ENCODE results near the gene ERICH2.

The ERICH2 gene

DNA sequence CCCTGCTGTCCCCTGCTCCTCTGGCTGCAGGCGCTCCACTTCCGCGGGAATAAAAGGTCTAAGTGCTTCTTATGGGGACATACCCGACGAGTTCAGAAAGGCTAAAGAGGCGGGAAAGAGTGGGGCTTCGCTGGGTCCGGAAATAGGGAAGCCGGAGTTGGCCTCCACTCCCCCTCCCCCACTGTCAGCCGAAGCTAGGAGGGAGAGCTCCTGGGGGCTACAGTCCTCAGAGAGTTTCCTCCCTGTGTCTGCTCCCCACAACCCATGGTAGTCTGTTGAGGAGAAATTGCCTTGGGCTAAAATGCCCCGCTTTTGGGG lies 53.7 kb downstream of the ERICH2 start:
- H3K27me3 ChIP-seq (replicated peaks; ENCODE audit: insufficient read depth, low read length) = peaks cover 54% of the 10 kb centered on the region
- H3K79me2 ChIP-seq (ENCODE audit: low read length) = no peaks in the 10 kb centered on the region
- no peaks in the 10 kb centered on the region for H3K9me2 ChIP-seq (replicated peaks; ENCODE audit: insufficient read depth, low read length)
- peaks cover 11% of the 10 kb centered on the region for H3K4me1 ChIP-seq (ENCODE audit: low read length)
- no peaks in the 10 kb centered on the region for H4K20me1 ChIP-seq (ENCODE audit: insufficient read depth, low read length)
- no peak overlapping the region for H3K4me3 ChIP-seq (ENCODE audit: low read length)
- no peaks in the 10 kb centered on the region for H3K36me3 ChIP-seq (replicated peaks; ENCODE audit: insufficient read depth, low read length)
- no peak overlapping the region for H2AFZ ChIP-seq (ENCODE audit: low read length)
- no peaks in the 10 kb centered on the region for H3K9me3 ChIP-seq (replicated peaks; ENCODE audit: insufficient read depth, low read length)
- TF ChIP-seq EZH2 (optimal IDR thresholded peaks at IDR 0.05; ENCODE audit: low read depth, low read length) (no peak), EZH2phosphoT487 (IDR thresholded peaks at IDR 0.05; ENCODE audit: low read length) (no peak)
- TF ChIP-seq, protein P1, sequence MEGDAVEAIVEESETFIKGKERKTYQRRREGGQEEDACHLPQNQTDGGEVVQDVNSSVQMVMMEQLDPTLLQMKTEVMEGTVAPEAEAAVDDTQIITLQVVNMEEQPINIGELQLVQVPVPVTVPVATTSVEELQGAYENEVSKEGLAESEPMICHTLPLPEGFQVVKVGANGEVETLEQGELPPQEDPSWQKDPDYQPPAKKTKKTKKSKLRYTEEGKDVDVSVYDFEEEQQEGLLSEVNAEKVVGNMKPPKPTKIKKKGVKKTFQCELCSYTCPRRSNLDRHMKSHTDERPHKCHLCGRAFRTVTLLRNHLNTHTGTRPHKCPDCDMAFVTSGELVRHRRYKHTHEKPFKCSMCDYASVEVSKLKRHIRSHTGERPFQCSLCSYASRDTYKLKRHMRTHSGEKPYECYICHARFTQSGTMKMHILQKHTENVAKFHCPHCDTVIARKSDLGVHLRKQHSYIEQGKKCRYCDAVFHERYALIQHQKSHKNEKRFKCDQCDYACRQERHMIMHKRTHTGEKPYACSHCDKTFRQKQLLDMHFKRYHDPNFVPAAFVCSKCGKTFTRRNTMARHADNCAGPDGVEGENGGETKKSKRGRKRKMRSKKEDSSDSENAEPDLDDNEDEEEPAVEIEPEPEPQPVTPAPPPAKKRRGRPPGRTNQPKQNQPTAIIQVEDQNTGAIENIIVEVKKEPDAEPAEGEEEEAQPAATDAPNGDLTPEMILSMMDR (IDR thresholded peaks at IDR 0.05; ENCODE audit: low read length) = no peak
- no peak for DNase-seq
- no peak overlapping the region for H3K4me2 ChIP-seq (ENCODE audit: low read depth, low read length)
- no peak overlapping the region for H3K9ac ChIP-seq (ENCODE audit: low read length)
- no peaks in the 10 kb centered on the region for H3F3A ChIP-seq (ENCODE audit: insufficient read depth, low read length)
- H3K27ac ChIP-seq (ENCODE audit: low read length) = no peak overlapping the region

DNA sequence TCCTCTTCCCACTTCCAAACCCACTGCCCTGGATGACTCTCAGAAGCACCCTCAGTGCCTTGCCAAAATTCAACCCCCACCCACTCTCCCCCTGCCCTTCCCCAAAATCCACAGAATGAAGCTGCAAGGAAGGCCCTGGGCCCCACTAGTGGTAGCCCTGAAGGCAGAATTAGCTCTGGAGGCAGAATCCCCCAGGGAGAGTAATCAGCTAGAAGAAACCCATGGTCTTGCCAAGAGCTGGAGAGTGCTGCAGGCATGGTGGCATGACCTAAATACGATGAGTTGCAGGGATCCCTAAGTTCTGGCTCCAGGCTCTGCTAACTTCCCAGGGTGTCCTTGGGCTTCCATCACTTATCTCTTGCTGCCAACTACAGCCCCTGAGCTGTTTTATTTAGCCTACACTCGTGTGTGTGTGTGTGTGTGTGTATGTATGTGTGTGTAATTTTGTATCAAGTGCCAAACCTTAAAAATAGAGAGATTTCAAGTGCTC lies 54.4 kb downstream of the ERICH2 start:
- TF ChIP-seq EZH2 (optimal IDR thresholded peaks at IDR 0.05; ENCODE audit: low read depth, low read length) = no peak
- TF ChIP-seq, protein P1 (IDR thresholded peaks at IDR 0.05; ENCODE audit: low read length) = no peak
- TF ChIP-seq EZH2phosphoT487 (IDR thresholded peaks at IDR 0.05; ENCODE audit: low read length) = no peak
- no peak for DNase-seq
- no peak overlapping the region for H3K4me2 ChIP-seq (ENCODE audit: low read depth, low read length)
- H2AFZ ChIP-seq (ENCODE audit: low read length) = no peak overlapping the region
- H3K79me2 ChIP-seq (ENCODE audit: low read length) = no peaks in the 10 kb centered on the region
- H4K20me1 ChIP-seq (ENCODE audit: insufficient read depth, low read length) = no peaks in the 10 kb centered on the region
- H3K9me3 ChIP-seq (replicated peaks; ENCODE audit: insufficient read depth, low read length) = no peaks in the 10 kb centered on the region
- H3K36me3 ChIP-seq (replicated peaks; ENCODE audit: insufficient read depth, low read length) = no peaks in the 10 kb centered on the region
- H3K9ac ChIP-seq (ENCODE audit: low read length) = no peak overlapping the region
- no peak overlapping the region for H3K4me3 ChIP-seq (ENCODE audit: low read length)
- H3K9me2 ChIP-seq (replicated peaks; ENCODE audit: insufficient read depth, low read length) = no peaks in the 10 kb centered on the region
- peaks cover 11% of the 10 kb centered on the region for H3K4me1 ChIP-seq (ENCODE audit: low read length)
- H3K27ac ChIP-seq (ENCODE audit: low read length) = no peak overlapping the region
- H3F3A ChIP-seq (ENCODE audit: insufficient read depth, low read length) = no peaks in the 10 kb centered on the region
- H3K27me3 ChIP-seq (replicated peaks; ENCODE audit: insufficient read depth, low read length) = peaks cover 47% of the 10 kb centered on the region

DNA sequence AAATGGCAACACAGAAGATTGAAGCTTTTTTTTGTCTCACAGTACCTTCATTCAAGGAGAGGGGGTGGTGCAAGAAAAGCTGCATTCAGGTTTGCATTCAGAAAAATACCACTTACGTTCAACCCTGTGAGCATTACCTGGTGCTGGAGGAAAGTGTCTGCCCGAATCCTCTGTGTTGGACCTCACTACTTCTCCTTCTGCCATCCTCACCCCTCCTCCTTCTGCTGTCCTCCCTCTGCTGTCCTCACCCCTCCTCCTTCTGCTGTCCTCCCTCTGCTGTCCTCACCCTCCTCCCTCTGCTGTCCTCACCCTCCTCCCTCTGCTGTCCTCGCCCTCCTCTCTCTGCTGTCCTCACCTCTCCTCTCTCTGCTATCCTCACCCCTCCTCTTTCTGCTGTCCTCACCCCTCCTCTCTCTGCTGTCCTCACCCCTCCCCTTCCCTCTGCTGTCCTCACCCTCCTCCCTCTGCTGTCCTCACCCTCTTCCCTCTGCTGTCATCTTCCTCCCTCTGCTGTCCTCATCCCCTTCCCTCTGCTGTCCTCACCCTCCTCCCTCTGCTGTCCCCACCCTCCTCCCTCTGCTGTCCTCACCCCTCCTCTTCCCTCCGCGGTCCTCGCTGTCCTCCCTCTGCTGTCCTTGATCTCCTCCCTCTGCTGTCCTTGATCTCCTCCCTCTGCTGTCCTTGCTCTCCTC lies 57.8 kb downstream of the ERICH2 start:
- Histone ChIP-seq H3K36me3 (replicated peaks; ENCODE audit: insufficient read depth, low read length) (no peaks in the 10 kb centered on the region), H3K79me2 (ENCODE audit: low read length) (no peaks in the 10 kb centered on the region), H3K27me3 (replicated peaks; ENCODE audit: insufficient read depth, low read length) (peaks cover 17% of the 10 kb centered on the region), H3K9ac (ENCODE audit: low read length) (no peak overlapping the region), H3K9me2 (replicated peaks; ENCODE audit: insufficient read depth, low read length) (no peaks in the 10 kb centered on the region), H3K27ac (ENCODE audit: low read length) (no peak overlapping the region), H4K20me1 (ENCODE audit: insufficient read depth, low read length) (no peaks in the 10 kb centered on the region), H3F3A (ENCODE audit: insufficient read depth, low read length) (no peaks in the 10 kb centered on the region), H2AFZ (ENCODE audit: low read length) (no peak overlapping the region), H3K4me3 (ENCODE audit: low read length) (no peak overlapping the region), H3K9me3 (replicated peaks; ENCODE audit: insufficient read depth, low read length) (no peaks in the 10 kb centered on the region), H3K4me2 (ENCODE audit: low read depth, low read length) (no peak overlapping the region), H3K4me1 (ENCODE audit: low read length) (no peaks in the 10 kb centered on the region)
- TF ChIP-seq EZH2phosphoT487 (IDR thresholded peaks at IDR 0.05; ENCODE audit: low read length) (no peak), EZH2 (optimal IDR thresholded peaks at IDR 0.05; ENCODE audit: low read depth, low read length) (no peak)
- TF ChIP-seq, protein P1 (IDR thresholded peaks at IDR 0.05; ENCODE audit: low read length) = no peak
- no peak for DNase-seq
